MM.1S (cell line): ENCODE data around the gene ASB10.

Experiments
- DNase-seq: peaks from one replicate; pipeline ENCODE4 v3.0.0-alpha.2; 2015
- H2AFZ ChIP-seq: fragments of 300-600 bp; sonication (generic); 2 replicates; pipeline ENCODE4 v1.6.0; 2016; ENCODE audit warnings: antibody characterized with exemption, low read length
- H3F3A ChIP-seq: fragments of 300-600 bp; sonication (generic); 2 replicates; pipeline ENCODE4 v1.6.1; 2016; ENCODE audit warnings: mild to moderate bottlenecking, antibody characterized with exemption, low read length, moderate library complexity, mixed read lengths; ENCODE audit not compliant: insufficient read depth
- H3K27ac ChIP-seq: fragments of 300-600 bp; sonication (generic); 2 replicates; pipeline ENCODE4 v1.5.1; 2016; ENCODE audit warnings: mild to moderate bottlenecking, low read length
- H3K27me3 ChIP-seq: fragments of 300-600 bp; sonication (generic); replicated peaks from 2 replicates; pipeline ENCODE4 v1.6.0; 2016; ENCODE audit warnings: low read length; ENCODE audit not compliant: insufficient read depth
- H3K36me3 ChIP-seq: fragments of 300-600 bp; sonication (generic); replicated peaks from 2 replicates; pipeline ENCODE4 v1.6.1; 2016; ENCODE audit warnings: mild to moderate bottlenecking, low read length, mixed read lengths; ENCODE audit not compliant: insufficient read depth
- H3K4me1 ChIP-seq: fragments of 300-600 bp; sonication (generic); 2 replicates; pipeline ENCODE4 v1.6.1; 2016; ENCODE audit warnings: low read length, mixed read lengths
- H3K4me2 ChIP-seq: fragments of 300-600 bp; sonication (generic); 2 replicates; pipeline ENCODE4 v1.6.0; 2016; ENCODE audit warnings: low read depth, low read length
- H3K4me3 ChIP-seq: fragments of 300-600 bp; sonication (generic); 2 replicates; pipeline ENCODE4 v1.5.1; 2016; ENCODE audit warnings: low read length, mixed read lengths
- H3K79me2 ChIP-seq: fragments of 300-600 bp; sonication (generic); 2 replicates; pipeline ENCODE4 v1.6.1; 2016; ENCODE audit warnings: mixed run types, low read length, mixed read lengths
- H3K9ac ChIP-seq: fragments of 300-600 bp; sonication (generic); 2 replicates; pipeline ENCODE4 v1.6.1; 2016; ENCODE audit warnings: low read length, mixed read lengths
- H3K9me2 ChIP-seq: fragments of 300-600 bp; sonication (generic); replicated peaks from 2 replicates; pipeline ENCODE4 v1.6.1; 2016; ENCODE audit warnings: mild to moderate bottlenecking, low read length, mixed read lengths; ENCODE audit not compliant: insufficient read depth
- H3K9me3 ChIP-seq: fragments of 300-600 bp; sonication (generic); replicated peaks from 2 replicates; pipeline ENCODE4 v1.6.1; 2016; ENCODE audit warnings: mild to moderate bottlenecking, low read length, mixed read lengths; ENCODE audit not compliant: insufficient read depth
- H4K20me1 ChIP-seq: fragments of 300-600 bp; sonication (generic); 2 replicates; pipeline ENCODE4 v1.6.1; 2016; ENCODE audit warnings: mild to moderate bottlenecking, low read length, moderate library complexity, mixed read lengths; ENCODE audit not compliant: insufficient read depth
- CTCF ChIP-seq: fragments of 300-600 bp; sonication (generic); IDR thresholded peaks from 2 replicates; pipeline ENCODE4 v1.5.1; 2016; ENCODE audit warnings: antibody characterized with exemption, low read length, mixed read lengths
- EZH2 ChIP-seq: fragments of 300-600 bp; sonication (generic); optimal IDR thresholded peaks from 2 replicates; pipeline ENCODE3; 2017; ENCODE audit warnings: low read depth, mild to moderate bottlenecking, antibody characterized with exemption, low read length, mixed read lengths
- EZH2phosphoT487 ChIP-seq: fragments of 300-600 bp; sonication (generic); IDR thresholded peaks from 2 replicates; pipeline ENCODE4 v1.6.1; 2018; ENCODE audit warnings: antibody characterized with exemption, low read length

ASB10 gene

DNA sequence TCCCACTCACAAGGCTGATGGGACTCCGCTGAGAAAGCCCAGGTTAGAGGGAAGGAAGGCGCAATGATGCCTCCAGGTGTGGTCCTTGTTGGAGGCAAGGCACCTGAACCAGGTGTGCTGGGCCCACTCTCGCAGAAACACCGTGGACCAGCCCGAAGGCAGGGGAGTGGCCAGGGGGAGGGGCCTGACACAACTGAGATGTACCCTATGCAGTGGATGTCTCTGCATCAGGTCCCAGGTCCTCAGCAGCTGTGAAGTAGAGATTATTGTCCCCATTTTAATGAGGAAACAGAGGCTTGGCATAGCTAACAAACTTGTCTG, 51.6 kb downstream of the ASB10 start:
- H3K4me3 ChIP-seq, result no peak overlapping the region
- no peaks in the 10 kb centered on the region for H3K36me3 ChIP-seq
- H3K4me2 ChIP-seq, result no peak overlapping the region
- DNase-seq, result no peak
- H3F3A ChIP-seq, result no peaks in the 10 kb centered on the region
- H3K4me1 ChIP-seq, result no peaks in the 10 kb centered on the region
- no peak overlapping the region for H2AFZ ChIP-seq
- TF ChIP-seq CTCF (no peak), EZH2phosphoT487 (no peak), EZH2 (no peak)
- H3K27ac ChIP-seq, result no peak overlapping the region
- no peaks in the 10 kb centered on the region for H3K79me2 ChIP-seq
- H3K9ac ChIP-seq, result no peak overlapping the region
- no peaks in the 10 kb centered on the region for H3K9me3 ChIP-seq
- no peaks in the 10 kb centered on the region for H4K20me1 ChIP-seq
- H3K9me2 ChIP-seq, result no peaks in the 10 kb centered on the region
- no peaks in the 10 kb centered on the region for H3K27me3 ChIP-seq

DNA sequence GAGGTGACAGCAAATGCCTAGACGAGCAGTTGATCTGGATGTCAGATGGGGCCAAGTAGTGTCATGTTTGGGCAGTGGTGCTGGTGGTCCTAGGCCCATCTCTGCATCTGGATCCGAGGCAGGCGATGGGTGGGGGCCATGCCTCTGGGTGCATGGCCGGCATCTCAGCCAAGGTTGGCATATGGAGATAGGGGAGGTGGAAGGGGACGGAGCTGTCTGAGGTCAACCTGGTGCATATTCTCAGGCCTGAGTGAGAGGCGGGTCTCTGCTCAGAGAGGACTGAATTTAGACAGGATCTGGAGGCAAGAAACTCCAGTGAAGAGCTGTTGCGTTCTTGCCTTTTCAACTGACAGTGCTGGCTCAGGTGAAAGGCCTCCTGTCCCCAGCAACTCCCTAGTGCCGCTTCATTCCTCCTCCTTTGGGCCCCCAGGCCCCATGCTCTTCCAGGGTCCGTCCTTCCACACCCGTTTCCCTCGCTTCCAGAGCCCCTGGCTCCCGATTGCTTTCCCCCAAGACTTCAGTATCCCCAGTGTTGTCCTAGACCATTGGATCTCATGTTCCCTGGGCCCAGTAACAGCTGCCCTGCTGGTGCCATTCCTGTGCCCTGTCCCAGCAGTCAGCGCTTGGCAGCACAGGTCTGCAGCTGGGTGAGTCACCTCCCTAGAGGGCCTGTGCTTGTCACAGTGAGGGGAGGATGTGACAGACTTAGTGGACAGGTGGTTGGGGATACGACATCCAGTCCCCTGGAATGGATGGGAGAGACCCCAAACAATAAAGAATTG, 52.1 kb downstream of the ASB10 start:
- no peak overlapping the region for H3K9ac ChIP-seq
- H3K4me1 ChIP-seq, result no peaks in the 10 kb centered on the region
- no peaks in the 10 kb centered on the region for H3K27me3 ChIP-seq
- no peak for DNase-seq
- H3F3A ChIP-seq, result no peaks in the 10 kb centered on the region
- H3K79me2 ChIP-seq, result no peaks in the 10 kb centered on the region
- H3K36me3 ChIP-seq, result no peaks in the 10 kb centered on the region
- no peak overlapping the region for H3K4me2 ChIP-seq
- H2AFZ ChIP-seq, result no peak overlapping the region
- no peak overlapping the region for H3K27ac ChIP-seq
- TF ChIP-seq CTCF (no peak), EZH2 (no peak), EZH2phosphoT487 (no peak)
- no peak overlapping the region for H3K4me3 ChIP-seq
- no peaks in the 10 kb centered on the region for H3K9me2 ChIP-seq
- H3K9me3 ChIP-seq, result no peaks in the 10 kb centered on the region
- H4K20me1 ChIP-seq, result no peaks in the 10 kb centered on the region

DNA sequence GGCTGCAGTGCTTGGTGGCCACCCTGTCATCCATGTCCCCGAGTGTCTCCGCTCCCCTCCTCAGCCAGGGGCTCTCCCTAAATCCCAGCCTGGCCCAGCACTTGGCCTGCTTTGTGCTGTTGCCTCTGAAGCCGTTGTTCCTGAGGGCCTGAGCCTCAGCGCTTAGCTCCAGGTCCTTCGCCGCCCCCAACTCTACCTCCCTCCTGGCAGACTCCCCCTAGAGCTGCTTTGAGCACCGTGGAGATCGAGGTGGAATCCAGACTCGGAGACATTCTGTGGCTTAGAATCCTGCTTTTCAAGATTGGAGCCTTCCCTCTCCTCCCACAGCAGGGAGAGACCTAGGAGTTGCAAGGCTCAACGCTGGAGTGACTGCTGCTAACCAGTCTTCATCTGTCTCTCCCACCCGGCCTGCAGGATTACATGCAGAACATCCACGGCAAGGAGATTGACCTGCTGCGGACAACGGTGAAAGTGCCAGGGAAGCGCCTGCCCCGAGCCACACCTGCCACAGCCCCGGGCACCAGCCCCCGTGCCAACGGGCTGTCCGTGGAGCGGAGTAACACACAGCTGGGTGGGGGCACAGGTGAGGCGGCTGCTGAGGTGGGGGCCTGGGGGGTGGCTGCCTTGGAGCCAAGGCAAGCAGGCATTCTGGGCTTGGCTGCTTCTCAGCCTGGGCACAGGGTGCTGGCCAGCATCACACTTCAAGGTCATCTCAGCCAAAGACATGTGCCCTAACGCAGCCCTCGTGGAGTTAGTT, 52.9 kb downstream of the ASB10 start:
- no peak overlapping the region for H3K4me2 ChIP-seq
- H3K36me3 ChIP-seq, result no peaks in the 10 kb centered on the region
- H2AFZ ChIP-seq, result no peak overlapping the region
- no peaks in the 10 kb centered on the region for H3K4me1 ChIP-seq
- no peaks in the 10 kb centered on the region for H3K79me2 ChIP-seq
- no peaks in the 10 kb centered on the region for H3F3A ChIP-seq
- DNase-seq, result no peak
- H3K4me3 ChIP-seq, result no peak overlapping the region
- no peaks in the 10 kb centered on the region for H3K27me3 ChIP-seq
- H3K9me2 ChIP-seq, result no peaks in the 10 kb centered on the region
- no peaks in the 10 kb centered on the region for H3K9me3 ChIP-seq
- no peaks in the 10 kb centered on the region for H4K20me1 ChIP-seq
- TF ChIP-seq EZH2phosphoT487 (no peak), CTCF (no peak), EZH2 (no peak)
- no peak overlapping the region for H3K27ac ChIP-seq
- no peak overlapping the region for H3K9ac ChIP-seq
